ENCODE results near the gene EPYC.

EPYC gene

GRCh38 chr12:90921536-90921935 is 83.2 kb downstream of the EPYC start (continued):
- TF ChIP-seq, protein P1, sequence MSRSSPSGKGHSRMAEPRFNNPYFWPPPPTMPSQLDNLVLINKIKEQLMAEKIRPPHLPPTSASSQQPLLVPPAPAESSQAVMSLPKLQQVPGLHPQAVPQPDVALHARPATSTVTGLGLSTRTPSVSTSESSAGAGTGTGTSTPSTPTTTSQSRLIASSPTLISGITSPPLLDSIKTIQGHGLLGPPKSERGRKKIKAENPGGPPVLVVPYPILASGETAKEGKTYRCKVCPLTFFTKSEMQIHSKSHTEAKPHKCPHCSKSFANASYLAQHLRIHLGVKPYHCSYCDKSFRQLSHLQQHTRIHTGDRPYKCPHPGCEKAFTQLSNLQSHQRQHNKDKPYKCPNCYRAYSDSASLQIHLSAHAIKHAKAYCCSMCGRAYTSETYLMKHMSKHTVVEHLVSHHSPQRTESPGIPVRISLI (tag by site-specific recombination; IDR thresholded peaks at IDR 0.05): no peak
- no peak for TF ChIP-seq ZNF184 (tag by site-specific recombination; IDR thresholded peaks at IDR 0.05)
- no peak for TF ChIP-seq ZNF645 (tag by site-specific recombination; IDR thresholded peaks at IDR 0.05)
- no peak for TF ChIP-seq CTCF (tag by site-specific recombination; IDR thresholded peaks at IDR 0.05)
- no peak for TF ChIP-seq FEZF1 (tag by site-specific recombination; IDR thresholded peaks at IDR 0.05)
- no peak for TF ChIP-seq SETDB1 (IDR thresholded peaks at IDR 0.05; ENCODE audit: insufficient read length, low read length)
- TF ChIP-seq ZBTB26 (tag by site-specific recombination; optimal IDR thresholded peaks at IDR 0.05): no peak

- ChIA-PET CTCF (interaction anchor here (0.8 kb wide), 1 partner anchor 21 kb away, joined by 3 read pairs; no protein-coding TSS in a partner anchor), POLR2A (no interaction called here)
Measured at GRCh38 chr12:90920222-90920621, 84.5 kb downstream of the EPYC start.

GRCh38 chr12:90917431-90917830 is 87.3 kb downstream of the EPYC start:
- no peaks in the 10 kb centered on the region for H3K4me1 ChIP-seq (ENCODE audit: control insufficient read depth, insufficient read depth, low read length)
- H3K36me3 ChIP-seq (ENCODE audit: control insufficient read depth in 2 of 2, insufficient read depth in 1 of 2, low read length in 2 of 2): no peaks in the 10 kb centered on the region
- ChIA-PET CTCF (no interaction called here), POLR2A (no interaction called here)
- H3K27ac ChIP-seq (ENCODE audit: extremely low read depth, low read depth, low read length): no peak overlapping the region
- no peak overlapping the region for H3K4me3 ChIP-seq (ENCODE audit: low read depth, low read length)
- H3K9me3 ChIP-seq (ENCODE audit: control insufficient read depth, insufficient read depth, low read depth, low read length): no peaks in the 10 kb centered on the region
- TF ChIP-seq ZSCAN30 (tag by site-specific recombination; IDR thresholded peaks at IDR 0.05) (no peak), ZNF221 (tag by site-specific recombination; IDR thresholded peaks at IDR 0.05; ENCODE audit: borderline replicate concordance) (no peak), ZNF426 (tag by site-specific recombination; IDR thresholded peaks at IDR 0.05) (no peak), ZNF76 (tag by site-specific recombination; IDR thresholded peaks at IDR 0.05; ENCODE audit: borderline replicate concordance, low read depth) (no peak), ZBTB20 (tag by site-specific recombination; IDR thresholded peaks at IDR 0.05) (no peak), ZNF394 (tag by site-specific recombination; IDR thresholded peaks at IDR 0.05; ENCODE audit: borderline replicate concordance) (no peak), ZIC2 (tag by site-specific recombination; IDR thresholded peaks at IDR 0.05) (no peak), WT1 (tag by site-specific recombination; IDR thresholded peaks at IDR 0.05) (no peak), ZNF211 (tag by site-specific recombination; IDR thresholded peaks at IDR 0.05; ENCODE audit: low read depth) (no peak), KLF9 (tag by site-specific recombination; IDR thresholded peaks at IDR 0.05; ENCODE audit: low read depth) (no peak), ZNF148 (tag by site-specific recombination; IDR thresholded peaks at IDR 0.05; ENCODE audit: borderline replicate concordance) (no peak)
- TF ChIP-seq, protein P2, sequence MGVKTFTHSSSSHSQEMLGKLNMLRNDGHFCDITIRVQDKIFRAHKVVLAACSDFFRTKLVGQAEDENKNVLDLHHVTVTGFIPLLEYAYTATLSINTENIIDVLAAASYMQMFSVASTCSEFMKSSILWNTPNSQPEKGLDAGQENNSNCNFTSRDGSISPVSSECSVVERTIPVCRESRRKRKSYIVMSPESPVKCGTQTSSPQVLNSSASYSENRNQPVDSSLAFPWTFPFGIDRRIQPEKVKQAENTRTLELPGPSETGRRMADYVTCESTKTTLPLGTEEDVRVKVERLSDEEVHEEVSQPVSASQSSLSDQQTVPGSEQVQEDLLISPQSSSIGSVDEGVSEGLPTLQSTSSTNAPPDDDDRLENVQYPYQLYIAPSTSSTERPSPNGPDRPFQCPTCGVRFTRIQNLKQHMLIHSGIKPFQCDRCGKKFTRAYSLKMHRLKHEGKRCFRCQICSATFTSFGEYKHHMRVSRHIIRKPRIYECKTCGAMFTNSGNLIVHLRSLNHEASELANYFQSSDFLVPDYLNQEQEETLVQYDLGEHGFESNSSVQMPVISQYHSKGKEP (tag by site-specific recombination; IDR thresholded peaks at IDR 0.05): no peak
- TF ChIP-seq, protein P3, sequence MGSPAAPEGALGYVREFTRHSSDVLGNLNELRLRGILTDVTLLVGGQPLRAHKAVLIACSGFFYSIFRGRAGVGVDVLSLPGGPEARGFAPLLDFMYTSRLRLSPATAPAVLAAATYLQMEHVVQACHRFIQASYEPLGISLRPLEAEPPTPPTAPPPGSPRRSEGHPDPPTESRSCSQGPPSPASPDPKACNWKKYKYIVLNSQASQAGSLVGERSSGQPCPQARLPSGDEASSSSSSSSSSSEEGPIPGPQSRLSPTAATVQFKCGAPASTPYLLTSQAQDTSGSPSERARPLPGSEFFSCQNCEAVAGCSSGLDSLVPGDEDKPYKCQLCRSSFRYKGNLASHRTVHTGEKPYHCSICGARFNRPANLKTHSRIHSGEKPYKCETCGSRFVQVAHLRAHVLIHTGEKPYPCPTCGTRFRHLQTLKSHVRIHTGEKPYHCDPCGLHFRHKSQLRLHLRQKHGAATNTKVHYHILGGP (tag by site-specific recombination; IDR thresholded peaks at IDR 0.05): no peak

More at GRCh38 chr12:90920222-90920621, 84.5 kb downstream of the EPYC start:
- no peaks in the 10 kb centered on the region for H3K9me3 ChIP-seq (ENCODE audit: control insufficient read depth, insufficient read depth, low read depth, low read length)
- no peak overlapping the region for H3K27ac ChIP-seq (ENCODE audit: extremely low read depth, low read depth, low read length)
- TF ChIP-seq ZNF391 (tag by site-specific recombination; IDR thresholded peaks at IDR 0.05; ENCODE audit: borderline replicate concordance, low read depth) (no peak), ZSCAN23 (tag by site-specific recombination; IDR thresholded peaks at IDR 0.05) (no peak), ZNF311 (tag by site-specific recombination; IDR thresholded peaks at IDR 0.05; ENCODE audit: borderline replicate concordance) (no peak)
- H3K4me1 ChIP-seq (ENCODE audit: control insufficient read depth, insufficient read depth, low read length): no peaks in the 10 kb centered on the region
- H3K4me3 ChIP-seq (ENCODE audit: low read depth, low read length): no peak overlapping the region
- no peaks in the 10 kb centered on the region for H3K36me3 ChIP-seq (ENCODE audit: control insufficient read depth in 2 of 2, insufficient read depth in 1 of 2, low read length in 2 of 2)

All from HEK293 (cell line).